HepG2 (cell line): ENCODE data around the gene TCERG1.

Experiments used
- ADNP ChIP-seq: sonication (generic); formaldehyde crosslinking; IDR thresholded peaks from 2 replicates; pipeline ENCODE4 v1.4.0; 2020; ENCODE audit warnings: missing genetic modification reagents
- ATF2 ChIP-seq: sonication (generic); formaldehyde crosslinking; IDR thresholded peaks from 2 replicates; pipeline ENCODE4 v1.4.0; 2020; ENCODE audit warnings: missing genetic modification reagents
- ATF7-NPFF ChIP-seq: sonication (generic); formaldehyde crosslinking; IDR thresholded peaks from 2 replicates; pipeline ENCODE4 v1.8.1; 2023; ENCODE audit warnings: mild to moderate bottlenecking, low read depth, missing genetic modification reagents, moderate library complexity
- DBP ChIP-seq: sonication (generic); formaldehyde crosslinking; IDR thresholded peaks from 2 replicates; pipeline ENCODE4 v1.4.0; 2020; ENCODE audit warnings: missing genetic modification reagents; ENCODE audit errors: not compliant biosample characterization
- ETS1 ChIP-seq: sonication (generic); formaldehyde crosslinking; IDR thresholded peaks from 2 replicates; pipeline ENCODE4 v1.4.0; 2020; ENCODE audit warnings: missing genetic modification reagents
- ETV5 ChIP-seq: IDR thresholded peaks from 2 replicates; pipeline ENCODE4 v1.6.1; 2018; ENCODE audit warnings: missing biosample characterization, missing genetic modification reagents, inconsistent platforms, borderline replicate concordance
- MED8 ChIP-seq: sonication (generic); formaldehyde crosslinking; IDR thresholded peaks from 2 replicates; pipeline ENCODE4 v1.8.1; 2023; ENCODE audit warnings: mild to moderate bottlenecking, missing genetic modification reagents; ENCODE audit not compliant: insufficient replicate concordance
- MLX ChIP-seq: IDR thresholded peaks from 2 replicates; pipeline ENCODE4 v1.6.1; 2016
- MXD1 ChIP-seq: sonication (generic); formaldehyde crosslinking; IDR thresholded peaks from 2 replicates; pipeline ENCODE4 v1.4.0; 2020; ENCODE audit warnings: mild to moderate bottlenecking, missing genetic modification reagents
- NCOA2 ChIP-seq: sonication (generic); formaldehyde crosslinking; IDR thresholded peaks from 2 replicates; pipeline ENCODE4 v1.8.0; 2022; ENCODE audit warnings: inconsistent platforms
- PHF5A ChIP-seq: IDR thresholded peaks from one replicate; pipeline ENCODE4 v1.6.1; 2018; ENCODE audit warnings: low read depth, missing genetic modification reagents; ENCODE audit not compliant: unreplicated experiment
- PHF8 ChIP-seq: sonication (generic); formaldehyde crosslinking; IDR thresholded peaks from 2 replicates; pipeline ENCODE4 v1.5.0; 2020; ENCODE audit warnings: missing genetic modification reagents
- POLR2A ChIP-seq, 2 experiments: IDR thresholded peaks; 2 replicates each; pipeline ENCODE4 v1.6.1; 2011; ENCODE audit warnings: low read depth in 2 of 2, low read length in 2 of 2, mild to moderate bottlenecking in 1 of 2, moderate library complexity in 1 of 2; ENCODE audit not compliant: insufficient read depth in 1 of 2
- ZNF768 ChIP-seq: sonication (generic); formaldehyde crosslinking; IDR thresholded peaks from 2 replicates; pipeline ENCODE4 v1.4.0; 2020; ENCODE audit warnings: missing genetic modification reagents

GRCh38 chr5:146533260-146533857 lies 86.2 kb downstream of the TCERG1 start:
- TF ChIP-seq MLX (CRISPR knock-in tag) (no peak), MXD1 (CRISPR knock-in tag) (no peak), MED8 (no peak), ETV5 (CRISPR knock-in tag) (no peak), POLR2A (IDR thresholded peaks at IDR 0.05; ENCODE audit: insufficient read depth in 1 of 2, low read depth in 2 of 2, low read length in 2 of 2) (no peak), PHF5A (CRISPR knock-in tag) (no peak), ATF2 (no peak), ZNF768 (CRISPR knock-in tag) (no peak; the same call in 1 of the 2 replicates), DBP (no peak), ADNP (CRISPR knock-in tag) (no peak), NCOA2 (CRISPR knock-in tag) (no peak), ATF7-NPFF (CRISPR knock-in tag) (no peak), ETS1 (CRISPR knock-in tag) (no peak), PHF8 (no peak)
